NCI-H2107 (cell line): ENCODE results near the gene ATXN1L.
A peak's percentile ranks its signal among the peaks of the same experiment; 100 is the strongest.
"Not testable (repeated sequence)": the region's sequence is repeated elsewhere in the genome, so short reads cannot be mapped to it uniquely, and the experiment has no call there.

ENCODE experiments used
- DNase-seq: peaks from one replicate; lab custom pipeline; 2025; lab: John Stamatoyannopoulos, UW

The ATXN1L gene

DNA sequence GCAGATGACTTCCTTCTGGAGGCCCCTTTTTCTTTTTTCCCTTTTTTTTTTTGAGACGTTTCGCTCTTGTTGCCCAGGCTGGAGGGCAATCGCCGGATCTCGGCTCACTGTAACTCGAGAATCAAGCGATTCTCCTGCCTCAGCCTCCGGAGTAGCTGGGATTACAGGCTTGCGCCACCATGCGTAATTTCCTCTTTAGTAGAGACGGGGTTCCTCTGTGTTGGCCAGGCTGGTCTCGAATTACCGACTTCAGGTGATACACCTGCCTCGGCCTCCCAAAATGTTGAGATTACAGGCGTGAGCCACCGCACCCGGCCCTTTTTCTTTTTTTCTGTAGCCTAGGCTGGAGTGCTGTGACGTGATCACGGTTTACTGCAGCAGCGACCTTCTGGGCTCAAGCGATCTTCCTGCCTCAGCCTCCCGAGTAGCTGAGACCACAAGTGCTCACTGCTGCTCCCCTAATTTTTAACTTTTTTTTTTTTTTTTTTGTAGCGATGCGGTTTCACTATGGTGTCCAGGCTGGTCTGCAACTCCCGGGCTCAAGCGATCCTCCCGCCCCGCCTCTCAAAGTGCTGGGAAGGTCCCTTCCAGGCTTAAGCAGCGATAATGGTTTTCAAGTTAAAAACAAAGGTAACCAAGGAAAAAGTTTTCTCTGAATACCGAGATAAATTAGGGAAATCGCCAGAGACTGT lies 48.6 kb downstream of the ATXN1L start:
- peak; percentile 38 for DNase-seq

- peak; percentile 94 for DNase-seq
Observed at GRCh38 chr16:71894921-71895678, 49.3 kb downstream of the ATXN1L start, which contains the start of gene IST1. Gene IST1, plus strand, starts transcription at chr16:71895531. Its CDS starts 20,110 bp downstream, at chr16:71915641.

DNA sequence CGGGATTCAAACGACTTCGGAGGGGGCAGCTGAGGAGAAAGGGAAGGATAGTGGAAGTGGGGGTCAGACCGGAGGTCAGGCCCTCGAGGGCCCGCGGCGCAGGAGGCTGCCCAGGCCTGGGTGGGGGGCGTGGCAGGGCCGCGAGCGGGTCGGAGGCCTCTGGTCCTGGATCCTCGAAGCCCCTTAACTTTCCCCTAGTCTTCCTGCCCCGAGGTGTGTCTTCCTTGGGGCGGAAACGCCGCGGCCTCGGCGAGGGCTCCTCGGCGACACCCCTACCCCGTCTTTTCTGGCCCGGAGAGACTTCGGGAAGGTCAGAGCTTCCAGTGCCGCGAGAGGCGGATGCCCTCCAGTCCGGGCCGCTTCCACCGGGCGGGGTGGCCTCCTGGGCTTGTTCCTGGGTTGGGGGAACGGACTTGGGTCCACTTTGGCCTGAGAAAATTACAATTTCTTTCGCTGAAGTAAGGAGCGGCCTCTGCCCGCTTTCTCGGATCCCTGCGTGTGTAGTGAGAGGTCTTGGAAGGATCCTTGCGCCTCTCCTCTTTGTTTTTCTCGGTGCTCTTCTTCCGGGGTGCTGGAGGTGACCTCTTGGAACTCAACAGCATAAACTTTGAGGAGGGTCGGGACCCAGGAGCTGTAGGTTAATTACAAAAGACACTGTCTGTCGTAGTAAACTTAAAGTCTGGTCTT lies 50.0 kb downstream of the ATXN1L start:
- DNase-seq, result no peak

- no peak for DNase-seq
Observed at GRCh38 chr16:71896764-71897368, 51.1 kb downstream of the ATXN1L start.

- no peak for DNase-seq
Observed at GRCh38 chr16:71899171-71899570, 53.4 kb downstream of the ATXN1L start.

DNA sequence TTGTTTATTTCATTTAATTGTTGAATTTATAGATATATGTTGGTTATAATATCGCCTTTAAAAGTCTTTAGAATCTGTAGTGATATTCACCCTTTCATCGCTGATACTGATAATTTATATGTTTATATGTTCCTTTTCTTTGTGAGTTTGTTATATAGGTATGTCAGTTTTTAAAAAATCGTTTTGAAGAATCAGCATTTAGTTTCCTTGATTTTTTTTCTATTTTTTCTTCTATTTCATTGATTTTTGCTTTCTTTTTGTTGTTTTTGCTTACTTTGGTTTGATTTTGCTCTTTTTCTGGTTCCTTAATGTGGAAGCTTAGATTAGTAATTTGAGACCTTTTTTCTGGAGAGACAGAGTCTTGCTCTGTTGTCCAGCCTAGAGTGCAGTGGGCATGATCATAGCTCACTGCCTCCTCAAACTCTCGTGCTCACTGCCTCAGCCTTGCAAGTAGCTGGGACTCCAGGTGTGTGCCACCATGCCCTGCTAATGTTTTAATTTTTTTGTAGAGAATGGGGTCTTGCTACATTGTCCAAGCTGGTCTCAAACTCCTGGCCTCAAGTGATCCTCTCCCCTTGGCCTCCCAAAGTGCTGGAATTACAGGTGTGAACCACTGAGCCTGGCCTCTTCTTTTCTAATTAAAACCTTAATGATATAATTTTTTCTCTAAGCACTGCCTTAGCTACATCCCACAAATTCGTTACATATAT lies 57.0 kb downstream of the ATXN1L start:
- no peak for DNase-seq

DNA sequence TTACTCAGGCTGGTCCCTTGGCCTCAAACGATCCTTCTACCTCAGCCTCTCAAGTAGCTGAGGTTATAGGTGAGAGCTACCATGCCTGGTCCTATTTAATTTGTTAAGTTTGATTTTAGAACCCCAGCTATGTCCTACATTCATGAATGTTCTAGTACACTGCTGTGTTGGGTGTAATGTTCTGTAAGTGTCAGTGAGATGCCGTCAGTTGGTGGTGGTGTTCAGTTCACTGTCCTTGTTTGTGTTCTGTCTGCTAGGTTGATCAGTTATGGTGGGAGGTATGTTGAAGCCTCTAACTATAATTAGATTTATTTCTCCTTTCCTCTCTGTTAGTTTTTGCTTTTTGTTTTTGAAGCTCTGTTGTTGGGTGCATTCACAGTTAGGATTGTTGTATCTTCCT lies 57.8 kb downstream of the ATXN1L start:
- DNase-seq, result no peak

DNA sequence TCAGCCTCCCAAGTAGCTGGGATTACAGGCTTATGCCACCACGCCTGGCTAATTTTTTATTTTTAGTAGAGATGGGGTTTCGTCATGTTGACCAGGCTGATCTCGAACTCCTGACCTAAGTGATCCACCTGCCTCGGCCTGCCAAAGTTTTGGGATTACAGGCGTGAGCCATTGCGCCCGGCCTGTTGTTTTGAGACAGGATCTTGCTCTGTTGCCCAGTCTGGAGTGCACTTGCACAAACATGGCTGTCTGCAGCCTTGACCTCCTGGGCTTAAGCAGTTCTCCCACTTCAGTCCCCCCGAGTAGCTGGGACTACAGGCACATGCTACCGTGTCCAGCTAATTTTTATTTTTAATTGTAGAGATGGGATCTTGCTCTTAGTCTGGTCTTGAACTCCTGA lies 58.5 kb downstream of the ATXN1L start:
- DNase-seq, result no peak

DNA sequence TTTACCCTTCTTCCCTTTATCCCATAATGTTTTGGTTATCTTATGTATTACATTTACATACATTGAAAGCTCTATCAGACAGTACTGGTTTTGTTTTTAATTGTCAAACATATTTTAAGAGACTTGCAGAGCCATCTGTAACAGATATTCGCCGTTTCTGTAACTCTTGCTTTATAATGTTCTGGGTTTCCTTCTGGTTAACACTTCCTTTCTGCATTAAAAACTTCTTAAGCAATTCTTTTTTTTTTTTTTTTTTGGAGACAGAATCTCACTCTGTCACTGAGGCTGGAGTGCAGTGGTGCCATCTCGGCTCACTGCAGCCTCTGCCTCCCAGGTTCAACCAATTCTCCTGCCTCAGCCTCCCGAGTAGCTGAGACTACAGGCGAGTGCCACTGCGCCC lies 60.0 kb downstream of the ATXN1L start:
- DNase-seq, result not testable (repeated sequence)
